Omental fat pad (tissue), 4 donors: Measurements from ENCODE around the gene EPHA1. TPM values are rescaled to one million over a fixed set of nuclear protein-coding genes. Genes with fewer than 3 reads are reported as not detected.
"Not testable (repeated sequence)": the region's sequence is repeated elsewhere in the genome, so short reads cannot be mapped to it uniquely, and the experiment has no call there.

Source experiments
- ATAC-seq: fragments of 150-250 bp; one replicate; pipeline ENCODE4 v1.9.1; 2016; ENCODE audit warnings: mild to moderate bottlenecking, moderate library complexity; ENCODE audit not compliant: low FRiP score
- DNase-seq: peaks from one replicate; pipeline ENCODE4 v3.0.0-alpha.2; 2019; ENCODE audit warnings: low spot score
- CTCF ChIP-seq, 3 donors: fragments of 450-650 bp; IDR thresholded peaks; one replicate each; pipeline ENCODE4 v1.5.1; 2016 to 2017; ENCODE audit warnings: antibody characterized with exemption in 3 of 3, mild to moderate bottlenecking in 3 of 3, moderate library complexity in 2 of 3
- total RNA-seq, 4 donors: library from RNA; depleted of rRNA; stranded (reverse); fragments of >200 nt; gene quantifications; one replicate each; pipeline ENCODE4 v1.1.0, GENCODE V29; 2016

The EPHA1 gene
- total RNA-seq, 4 donors from 2014 or later: 0.13 to 0.46 TPM; not detected in 2

GRCh38 chr7:143433759-143434158 lies 25.1 kb upstream of the EPHA1 start:
- no peak for TF ChIP-seq CTCF (IDR thresholded peaks at IDR 0.05)
- DNase-seq (no peak), ATAC-seq (no peak)

DNA sequence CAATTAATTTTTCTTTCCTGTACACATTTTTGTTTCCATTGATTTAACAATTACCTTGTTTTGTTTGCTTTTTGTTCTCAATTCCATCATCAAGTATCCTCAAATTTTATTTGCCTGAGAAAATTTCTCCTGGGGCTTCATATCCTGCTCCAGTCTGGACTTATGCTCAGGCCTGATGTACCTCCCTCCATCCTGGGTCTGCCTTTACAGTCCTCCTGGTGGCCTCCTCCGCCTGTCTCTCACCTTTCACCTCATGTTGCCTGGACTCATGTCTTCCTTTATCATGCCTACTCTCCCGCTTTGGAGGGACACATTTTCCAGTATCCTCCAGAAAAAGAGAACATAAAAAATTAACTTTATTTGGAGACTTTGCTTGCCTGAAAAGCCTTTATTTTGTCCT lies 22.5 kb upstream of the EPHA1 start:
- no peak for TF ChIP-seq CTCF (IDR thresholded peaks at IDR 0.05)
- ATAC-seq (no peak), DNase-seq (no peak)

GRCh38 chr7:143429770-143430698 lies 21.4 kb upstream of the EPHA1 start:
- no peak for TF ChIP-seq CTCF (IDR thresholded peaks at IDR 0.05)
- ATAC-seq (peak; percentile 82), DNase-seq (no peak)

DNA sequence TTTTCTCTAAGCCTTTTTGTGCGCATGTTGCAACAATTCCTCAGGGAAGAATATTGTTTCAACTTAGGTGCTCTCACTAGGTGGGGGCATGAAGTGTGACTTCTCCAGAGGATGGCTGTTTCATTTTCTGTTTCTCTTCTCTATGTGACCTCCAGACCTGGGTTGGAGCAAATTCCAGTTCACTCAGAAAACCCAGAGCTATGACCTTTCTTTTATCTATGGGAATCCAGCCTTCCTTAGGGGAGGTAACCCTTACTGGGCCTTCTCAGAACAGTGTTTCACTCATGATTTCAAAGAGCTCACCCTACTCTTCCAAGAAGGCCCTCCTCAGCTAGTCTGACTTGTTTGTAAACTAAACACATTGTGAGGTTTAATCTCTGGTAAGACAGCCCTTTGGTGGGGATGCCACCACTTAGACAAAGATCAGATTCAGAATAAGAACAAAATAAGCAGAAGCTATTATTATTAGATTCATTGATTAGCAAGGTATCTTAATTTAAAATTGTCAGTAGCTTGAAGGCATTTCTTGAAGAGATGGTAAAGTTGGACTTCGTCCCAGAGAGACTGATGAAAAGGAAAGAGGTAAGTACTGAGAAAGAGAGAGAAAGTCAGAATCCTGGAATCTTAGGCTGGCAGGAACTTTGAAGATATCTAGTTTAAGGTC lies 18.0 kb upstream of the EPHA1 start:
- no peak for TF ChIP-seq CTCF (IDR thresholded peaks at IDR 0.05)
- ATAC-seq (no peak), DNase-seq (no peak)

DNA sequence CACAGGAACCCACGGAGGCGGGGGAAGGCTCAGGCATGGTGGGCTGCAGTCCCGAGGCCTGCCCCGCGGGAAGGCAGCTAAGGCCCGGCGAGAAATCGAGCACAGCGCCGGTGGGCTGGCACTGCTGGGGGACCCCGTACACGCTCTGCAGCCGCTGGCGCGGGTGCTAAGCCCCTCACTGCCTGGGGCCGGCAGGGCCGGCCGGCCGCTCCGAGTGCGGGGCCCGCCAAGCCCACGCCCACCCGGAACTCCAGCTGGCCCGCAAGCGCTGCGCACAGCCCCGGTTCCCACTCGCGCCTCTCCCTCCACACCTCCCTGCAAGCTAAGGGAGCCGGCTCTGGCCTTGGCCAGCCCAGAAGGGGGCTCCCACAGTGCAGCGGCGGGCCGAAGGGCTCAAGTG lies 15.8 kb upstream of the EPHA1 start:
- DNase-seq, ATAC-seq: not testable (repeated sequence)

DNA sequence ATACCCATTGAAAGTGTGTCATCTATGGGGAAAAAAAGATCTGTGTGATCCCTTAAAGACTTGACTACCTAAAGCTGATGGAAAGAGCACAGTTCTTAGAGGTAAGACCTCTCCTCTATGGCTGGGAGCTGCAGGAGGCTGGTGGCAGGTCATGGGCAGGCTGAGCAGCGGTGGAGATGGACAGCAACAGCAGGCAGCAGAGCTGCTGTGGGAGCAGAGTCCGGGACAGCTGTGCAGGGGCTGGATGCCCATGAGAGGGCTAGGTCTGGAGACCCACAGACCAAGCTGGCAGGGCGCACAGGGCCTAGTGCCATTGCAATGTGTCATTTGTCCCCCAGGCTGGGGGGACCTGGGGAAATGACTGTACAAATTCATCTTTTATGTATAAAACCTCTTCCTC lies 13.4 kb upstream of the EPHA1 start:
- no peak for ATAC-seq
- DNase-seq: no peak
- no peak for TF ChIP-seq CTCF (IDR thresholded peaks at IDR 0.05)

- DNase-seq, ATAC-seq: not testable (repeated sequence)
Measured at GRCh38 chr7:143420624-143421023, 12.0 kb upstream of the EPHA1 start.

DNA sequence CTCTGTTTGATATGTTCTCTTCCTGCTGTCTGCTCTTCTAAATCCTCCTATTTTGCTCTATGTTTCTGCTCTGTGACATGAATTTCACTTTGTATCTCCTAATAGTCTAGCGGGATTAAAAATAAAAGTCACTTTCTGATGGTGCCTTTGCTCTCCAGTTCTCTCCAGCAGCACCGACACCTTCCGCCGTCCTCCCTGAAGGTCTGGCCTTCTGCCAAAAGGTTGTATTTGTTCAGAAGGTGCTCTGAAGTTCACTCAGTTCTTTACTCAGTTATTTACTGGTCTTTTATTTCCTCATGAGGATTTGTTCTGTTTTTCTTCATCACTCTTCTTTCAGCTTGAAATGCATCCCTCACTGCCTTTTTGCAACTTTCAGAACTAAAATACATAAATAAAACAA lies 11.2 kb upstream of the EPHA1 start:
- ATAC-seq (no peak), DNase-seq (no peak)
- no peak for TF ChIP-seq CTCF (IDR thresholded peaks at IDR 0.05)
